GM12891 (cell line): Measurements from ENCODE around the gene ROBO1.

Experiments
- POLR2A ChIP-seq: IDR thresholded peaks from 2 replicates; pipeline ENCODE4 v1.6.1; 2011; ENCODE audit warnings: low read depth, low read length, control low read depth
- POLR2AphosphoS5 ChIP-seq: IDR thresholded peaks from 2 replicates; pipeline ENCODE4 v1.6.1; 2011; ENCODE audit warnings: low read depth, low read length, control low read depth

GRCh38 chr3:79310016-79310415, 457.8 kb downstream of the ROBO1 start:
- TF ChIP-seq POLR2A (no peak), POLR2AphosphoS5 (no peak)
